Measurements from ENCODE around the gene DMD. TPM values are rescaled to one million over a fixed set of nuclear protein-coding genes. Genes with fewer than 3 reads are reported as not detected.

The DMD gene
- total and polyA plus RNA-seq, 2 donors (not counting 1 experiment from before 2014, with no cell fraction given), result 5.1 to 7.2 TPM

DNA sequence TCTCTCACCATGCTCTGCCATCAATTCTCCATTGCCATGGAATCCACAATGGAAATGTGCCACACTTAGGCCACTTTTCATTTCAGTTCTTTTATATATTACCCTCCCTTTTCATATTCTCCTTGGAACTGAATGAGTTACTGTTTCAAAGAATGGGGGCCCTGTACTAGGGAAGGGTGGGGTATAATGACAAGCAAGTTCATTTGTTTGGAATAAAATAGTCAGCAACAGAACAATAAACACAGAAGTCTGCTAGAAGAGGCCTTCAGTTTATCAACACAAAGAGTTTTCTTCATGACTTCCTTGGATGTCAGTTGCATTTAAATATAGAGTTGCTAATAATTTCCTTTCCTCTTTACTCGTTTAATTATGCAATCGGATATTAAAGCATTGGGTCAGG lies 1661.2 kb downstream of the DMD start:
- TF ChIP-seq CTCF (conservative IDR thresholded peaks at IDR 0.05 in 1 of 2, IDR thresholded peaks at IDR 0.05 in 1 of 2; ENCODE audit: low read depth in 1 of 2, low read length in 2 of 2) (no peak), EZH2 (IDR thresholded peaks at IDR 0.05; ENCODE audit: low read length, missing control alignments) (no peak)
- H3K79me2 ChIP-seq (ENCODE audit: control insufficient read depth, insufficient read depth, low read length), result no peaks in the 10 kb centered on the region
- H3K4me2 ChIP-seq (ENCODE audit: extremely low read depth, insufficient read depth, low read length), result no peak overlapping the region
- no peak for DNase-seq (ENCODE audit: low read depth in 2 of 2)
- H2AFZ ChIP-seq (ENCODE audit: low read length), result no peak overlapping the region
- no peaks in the 10 kb centered on the region for H3K4me1 ChIP-seq (ENCODE audit: control insufficient read depth, extremely low read depth, insufficient read depth, low read length)
- no peaks in the 10 kb centered on the region for H3K9me3 ChIP-seq (ENCODE audit: control insufficient read depth, insufficient read depth, low read depth, low read length)
- H3K36me3 ChIP-seq (ENCODE audit: control insufficient read depth, insufficient read depth, low read length), result no peaks in the 10 kb centered on the region
- H3K9ac ChIP-seq (ENCODE audit: insufficient read depth, low read length), result no peak overlapping the region
- H4K20me1 ChIP-seq (ENCODE audit: control insufficient read depth, extremely low read depth, insufficient read depth, low read length), result no peaks in the 10 kb centered on the region
- H3K27me3 ChIP-seq (ENCODE audit: control insufficient read depth, insufficient read depth, low read length), result no peaks in the 10 kb centered on the region
- H3K4me3 ChIP-seq (replicated peaks in 1 of 4; ENCODE audit: control extremely low read depth in 1 of 4, insufficient read depth in 1 of 4, low read depth in 3 of 4, low read length in 4 of 4), result no peak overlapping the region
- H3K27ac ChIP-seq (ENCODE audit: insufficient read depth, low read length), result no peak overlapping the region

- H3K4me2 ChIP-seq (ENCODE audit: extremely low read depth, insufficient read depth, low read length), result no peak overlapping the region
- no peak overlapping the region for H2AFZ ChIP-seq (ENCODE audit: low read length)
- H3K9ac ChIP-seq (ENCODE audit: insufficient read depth, low read length), result no peak overlapping the region
- TF ChIP-seq CTCF (conservative IDR thresholded peaks at IDR 0.05 in 1 of 2, IDR thresholded peaks at IDR 0.05 in 1 of 2; ENCODE audit: low read depth in 1 of 2, low read length in 2 of 2), result no peak
- TF ChIP-seq EZH2 (IDR thresholded peaks at IDR 0.05; ENCODE audit: low read length, missing control alignments), result no peak
- H3K4me3 ChIP-seq (replicated peaks in 1 of 4; ENCODE audit: control extremely low read depth in 1 of 4, insufficient read depth in 1 of 4, low read depth in 3 of 4, low read length in 4 of 4), result no peak overlapping the region
- H3K9me3 ChIP-seq (ENCODE audit: control insufficient read depth, insufficient read depth, low read depth, low read length), result no peaks in the 10 kb centered on the region
- DNase-seq (ENCODE audit: low read depth in 2 of 2), result peak in 1 of 2 donors; percentile 57
- no peak overlapping the region for H3K27ac ChIP-seq (ENCODE audit: insufficient read depth, low read length)
- no peaks in the 10 kb centered on the region for H3K27me3 ChIP-seq (ENCODE audit: control insufficient read depth, insufficient read depth, low read length)
- H3K4me1 ChIP-seq (ENCODE audit: control insufficient read depth, extremely low read depth, insufficient read depth, low read length), result no peaks in the 10 kb centered on the region
- no peaks in the 10 kb centered on the region for H4K20me1 ChIP-seq (ENCODE audit: control insufficient read depth, extremely low read depth, insufficient read depth, low read length)
- H3K79me2 ChIP-seq (ENCODE audit: control insufficient read depth, insufficient read depth, low read length), result no peaks in the 10 kb centered on the region
- no peaks in the 10 kb centered on the region for H3K36me3 ChIP-seq (ENCODE audit: control insufficient read depth, insufficient read depth, low read length)
Observed at GRCh38 chrX:31547816-31548215, 1663.5 kb downstream of the DMD start.

GRCh38 chrX:31547416-31547815 lies 1663.9 kb downstream of the DMD start:
- DNase-seq (ENCODE audit: low read depth in 2 of 2), result peak; percentile 11 to 59
- no peak overlapping the region for H2AFZ ChIP-seq (ENCODE audit: low read length)

More at GRCh38 chrX:31547416-31547815, 1663.9 kb downstream of the DMD start:
- Histone ChIP-seq H3K27me3 (ENCODE audit: control insufficient read depth, insufficient read depth, low read length) (no peaks in the 10 kb centered on the region), H3K9ac (ENCODE audit: insufficient read depth, low read length) (no peak overlapping the region), H3K79me2 (ENCODE audit: control insufficient read depth, insufficient read depth, low read length) (no peaks in the 10 kb centered on the region), H4K20me1 (ENCODE audit: control insufficient read depth, extremely low read depth, insufficient read depth, low read length) (no peaks in the 10 kb centered on the region), H3K4me2 (ENCODE audit: extremely low read depth, insufficient read depth, low read length) (no peak overlapping the region), H3K27ac (ENCODE audit: insufficient read depth, low read length) (no peak overlapping the region), H3K9me3 (ENCODE audit: control insufficient read depth, insufficient read depth, low read depth, low read length) (no peaks in the 10 kb centered on the region), H3K4me1 (ENCODE audit: control insufficient read depth, extremely low read depth, insufficient read depth, low read length) (no peaks in the 10 kb centered on the region), H3K4me3 (replicated peaks in 1 of 4; ENCODE audit: control extremely low read depth in 1 of 4, insufficient read depth in 1 of 4, low read depth in 3 of 4, low read length in 4 of 4) (no peak overlapping the region), H3K36me3 (ENCODE audit: control insufficient read depth, insufficient read depth, low read length) (no peaks in the 10 kb centered on the region)
- TF ChIP-seq CTCF (conservative IDR thresholded peaks at IDR 0.05 in 1 of 2, IDR thresholded peaks at IDR 0.05 in 1 of 2; ENCODE audit: low read depth in 1 of 2, low read length in 2 of 2) (no peak), EZH2 (IDR thresholded peaks at IDR 0.05; ENCODE audit: low read length, missing control alignments) (no peak)
